HepG2 (cell line): Measurements from ENCODE around the gene B4GALT1. TPM values are rescaled to one million over a fixed set of nuclear protein-coding genes. Genes with fewer than 3 reads are reported as not detected.

Source experiments
- ARID5B ChIP-seq: IDR thresholded peaks from 2 replicates; pipeline ENCODE4 v1.4.0; 2020; ENCODE audit warnings: mild to moderate bottlenecking, missing genetic modification reagents
- CSRNP1 ChIP-seq: sonication (generic); formaldehyde crosslinking; IDR thresholded peaks from 2 replicates; pipeline ENCODE4 v1.8.1; 2023; ENCODE audit warnings: mild to moderate bottlenecking, missing genetic modification reagents
- GMEB1 ChIP-seq: sonication (generic); formaldehyde crosslinking; IDR thresholded peaks from 2 replicates; pipeline ENCODE4 v1.5.1; 2020; ENCODE audit warnings: missing genetic modification reagents, mild to moderate bottlenecking, borderline replicate concordance
- GZF1 ChIP-seq: sonication (generic); formaldehyde crosslinking; IDR thresholded peaks from 2 replicates; pipeline ENCODE4 v1.5.1; 2020; ENCODE audit warnings: mild to moderate bottlenecking, missing genetic modification reagents
- HMG20A ChIP-seq: IDR thresholded peaks from 2 replicates; pipeline ENCODE4 v1.6.1; 2016; ENCODE audit warnings: borderline replicate concordance
- ISL2 ChIP-seq: sonication (generic); formaldehyde crosslinking; IDR thresholded peaks from 2 replicates; pipeline ENCODE4 v1.5.0; 2020; ENCODE audit warnings: missing genetic modification reagents
- MAX ChIP-seq: IDR thresholded peaks from 2 replicates; pipeline ENCODE4 v1.6.1; 2012; ENCODE audit warnings: inconsistent platforms
- NR2F1 ChIP-seq, 2 experiments: fragments of 450-650 bp in 1 of 2; formaldehyde crosslinking in 1 of 2; IDR thresholded peaks; 2 replicates each; pipeline versions ENCODE4 v1.5.0 to v1.6.1; 2016 to 2020; ENCODE audit warnings: mild to moderate bottlenecking in 1 of 2, missing compliant biosample characterization in 1 of 2, missing genetic modification reagents in 1 of 2, moderate library complexity in 1 of 2
- PRMT3 ChIP-seq: sonication (generic); formaldehyde crosslinking; IDR thresholded peaks from 2 replicates; pipeline ENCODE4 v1.8.1; 2022; ENCODE audit warnings: low read depth, mild to moderate bottlenecking, moderate library complexity, missing genetic modification reagents, borderline replicate concordance
- SOX13 ChIP-seq, 3 experiments: fragments of 450-650 bp in 1 of 3; sonication (generic) in 1 of 3; formaldehyde crosslinking in 1 of 3; IDR thresholded peaks in 2 of 3; conservative IDR thresholded peaks in 1 of 3; 2 replicates each; pipeline versions ENCODE4 v1.5.0 to v1.6.1; 2016 to 2020; ENCODE audit warnings: antibody characterized with exemption in 1 of 3, mild to moderate bottlenecking in 1 of 3, missing compliant biosample characterization in 1 of 3, missing genetic modification reagents in 1 of 3, moderate library complexity in 1 of 3
- STAG1 ChIP-seq: sonication (generic); formaldehyde crosslinking; IDR thresholded peaks from 2 replicates; pipeline ENCODE4 v1.4.0; 2020; ENCODE audit warnings: missing genetic modification reagents
- STAT5B ChIP-seq: sonication (generic); formaldehyde crosslinking; IDR thresholded peaks from 2 replicates; pipeline ENCODE4 v1.4.0; 2020; ENCODE audit warnings: missing genetic modification reagents
- TAF1 ChIP-seq: sonication (generic); formaldehyde crosslinking; IDR thresholded peaks from 2 replicates; pipeline ENCODE4 v1.4.0; 2020; ENCODE audit warnings: missing genetic modification reagents
- TCF7 ChIP-seq: sonication (generic); IDR thresholded peaks from 2 replicates; pipeline ENCODE4 v1.6.1; 2016; ENCODE audit warnings: antibody characterized with exemption, low read depth
- ZEB1 ChIP-seq: IDR thresholded peaks from 2 replicates; pipeline ENCODE4 v1.6.1; 2012; ENCODE audit warnings: mild to moderate bottlenecking, low read depth, inconsistent platforms; ENCODE audit not compliant: insufficient replicate concordance
- ZNF546 ChIP-seq: sonication (generic); formaldehyde crosslinking; conservative IDR thresholded peaks from 2 replicates; pipeline ENCODE4 v1.8.1; 2023; ENCODE audit warnings: mild to moderate bottlenecking, missing genetic modification reagents
- ZNF547 ChIP-seq: sonication (generic); formaldehyde crosslinking; IDR thresholded peaks from 2 replicates; pipeline ENCODE4 v1.5.1; 2020; ENCODE audit warnings: mild to moderate bottlenecking, missing genetic modification reagents
- ZNF576 ChIP-seq: sonication (generic); formaldehyde crosslinking; IDR thresholded peaks from 2 replicates; pipeline ENCODE4 v1.4.0; 2020; ENCODE audit warnings: mild to moderate bottlenecking, missing genetic modification reagents
- ZNF644 ChIP-seq: IDR thresholded peaks from 2 replicates; pipeline ENCODE4 v1.6.1; 2016; ENCODE audit warnings: low read depth
- ZNF652 ChIP-seq: IDR thresholded peaks from 2 replicates; pipeline ENCODE4 v1.6.1; 2016; ENCODE audit warnings: low read depth, borderline replicate concordance
- ZNF672 ChIP-seq: sonication (generic); formaldehyde crosslinking; IDR thresholded peaks from 2 replicates; pipeline ENCODE4 v1.8.1; 2022; ENCODE audit warnings: missing genetic modification reagents
- ZNF7 ChIP-seq: IDR thresholded peaks from 2 replicates; pipeline ENCODE4 v1.6.1; 2016; ENCODE audit warnings: missing biosample characterization, missing genetic modification reagents
- ZNF772 ChIP-seq: sonication (generic); formaldehyde crosslinking; IDR thresholded peaks from 2 replicates; pipeline ENCODE4 v1.5.0; 2020; ENCODE audit warnings: mild to moderate bottlenecking, missing genetic modification reagents
- ZSCAN31 ChIP-seq: sonication (generic); formaldehyde crosslinking; IDR thresholded peaks from 2 replicates; pipeline ENCODE4 v1.5.0; 2020; ENCODE audit warnings: low read depth, mild to moderate bottlenecking, missing genetic modification reagents
- polyA plus RNA-seq, 8 experiments: library from polyadenylated mRNA; depleted of rRNA in 3 of 8; stranded (reverse) in 7 of 8; unstranded in 1 of 8; fragments of >200 nt; fragmentation: Illumina TruSeq in 4 of 8; extraction: Trizol in 4 of 8; gene quantifications; 2 replicates each; pipeline versions ENCODE4 v1.2.1 to v1.2.3, GENCODE V29; 2011 to 2016; ENCODE audit warnings: low read depth in 4 of 8, missing spikeins in 1 of 8, mixed read lengths in 1 of 8; ENCODE audit not compliant: insufficient read depth in 1 of 8
- total RNA-seq, 5 experiments: library from RNA; depleted of rRNA; stranded (reverse); fragments of >200 nt; fragmentation: Illumina TruSeq; extraction: Trizol; gene quantifications; 2 replicates each; pipeline ENCODE4 v1.2.3, GENCODE V29; 2016; ENCODE audit warnings: low read depth in 1 of 5

B4GALT1 gene
- total and polyA plus RNA-seq, 2 of the 13 experiments (the other 11 are each of a cell fraction or from before 2014, with no cell fraction given) = 15.7 to 33.5 TPM

GRCh38 chr9:33082128-33082527 is 85.0 kb downstream of the B4GALT1 start (continued):
- TF ChIP-seq ZNF576 = no peak
- peak; percentile 25; the same call in 1 of the 2 replicates for TF ChIP-seq STAG1 (CRISPR knock-in tag)
- no peak for TF ChIP-seq ZNF672
- no peak for TF ChIP-seq ZNF644 (CRISPR knock-in tag)
- no peak for TF ChIP-seq ZSCAN31 (CRISPR knock-in tag)
- TF ChIP-seq TCF7 = peak; percentile 59; the same call in 1 of the 2 replicates
- TF ChIP-seq HMG20A (CRISPR knock-in tag) = 0 out of 2 replicates have a peak, but pooled peaks have one; percentile 29
- no peak for TF ChIP-seq ZNF652
- TF ChIP-seq CSRNP1 (CRISPR knock-in tag) = no peak
- peak; percentile 31; the same call in 1 of the 2 replicates for TF ChIP-seq MAX
- TF ChIP-seq GMEB1 (CRISPR knock-in tag) = no peak
- TF ChIP-seq ISL2 (CRISPR knock-in tag) = no peak
- TF ChIP-seq ZEB1 = peak; percentile 63
- TF ChIP-seq NR2F1 (CRISPR knock-in tag; IDR thresholded peaks at IDR 0.05) = no peak
- no peak for TF ChIP-seq GZF1 (CRISPR knock-in tag)
- no peak for TF ChIP-seq ZNF546 (CRISPR knock-in tag)
- peak; percentile 57 for TF ChIP-seq ARID5B (CRISPR knock-in tag)
- TF ChIP-seq ZNF7 (CRISPR knock-in tag) = 0 out of 2 replicates have a peak, but pooled peaks have one; percentile 43
- no peak for TF ChIP-seq TAF1
- no peak for TF ChIP-seq SOX13 (IDR thresholded peaks at IDR 0.05)
- TF ChIP-seq SOX13 (CRISPR knock-in tag; conservative IDR thresholded peaks at IDR 0.05 in 1 of 2, IDR thresholded peaks at IDR 0.05 in 1 of 2) = 0 out of 4 replicates have a peak, but pooled peaks of 1 of the 2 experiments have one; percentile 35
- no peak for TF ChIP-seq ZNF547 (CRISPR knock-in tag)
- TF ChIP-seq ZNF772 (CRISPR knock-in tag) = no peak
- TF ChIP-seq STAT5B (CRISPR knock-in tag) = no peak
- no peak for TF ChIP-seq PRMT3
